Kidney (tissue), 14 donors: ENCODE data around the gene MLLT10. TPM values are rescaled to one million over a fixed set of nuclear protein-coding genes. Genes with fewer than 3 reads are reported as not detected.

Experiments used
- DNase-seq, 5 donors: peaks; one replicate each; pipeline ENCODE4 v3.0.0-alpha.2; 2013 to 2020
- FAIRE-seq: peaks from 2 replicates; lab custom pipeline; 2012; peaks lifted over from hg19 to GRCh38; lab: Jason Lieb, UNC
- H3K27ac ChIP-seq, 2 donors: one replicate each; pipeline ENCODE4 v1.7.0; 2013; ENCODE audit warnings: low read depth in 2 of 2, low read length in 2 of 2, inconsistent platforms in 1 of 2
- H3K27me3 ChIP-seq: one replicate; pipeline ENCODE4 v1.7.1; 2013; ENCODE audit warnings: low read length, inconsistent platforms; ENCODE audit not compliant: control insufficient read depth, insufficient read depth
- H3K36me3 ChIP-seq, 3 donors: one replicate each; pipeline versions ENCODE4 v1.7.0 to v1.7.1; 2013; ENCODE audit warnings: low read length in 3 of 3, control low read depth in 1 of 3, inconsistent platforms in 1 of 3; ENCODE audit not compliant: insufficient read depth in 3 of 3, control insufficient read depth in 2 of 3
- H3K4me1 ChIP-seq, 3 donors: one replicate each; pipeline versions ENCODE4 v1.7.0 to v1.7.1; 2013; ENCODE audit warnings: low read length in 3 of 3, inconsistent platforms in 1 of 3, low read depth in 1 of 3; ENCODE audit not compliant: control insufficient read depth in 2 of 3, insufficient read depth in 2 of 3
- H3K4me3 ChIP-seq, 3 donors: one replicate each; pipeline versions ENCODE4 v1.7.0 to v1.8.1; 2013; ENCODE audit warnings: low read length in 3 of 3, control low read depth in 1 of 3, inconsistent platforms in 1 of 3
- H3K9ac ChIP-seq, 3 donors: one replicate each; pipeline versions ENCODE4 v1.7.0 to v1.7.1; 2013; ENCODE audit warnings: low read length in 3 of 3, control low read depth in 1 of 3, inconsistent platforms in 1 of 3
- H3K9me3 ChIP-seq, 3 donors: one replicate each; pipeline versions ENCODE4 v1.7.0 to v1.7.1; 2013; ENCODE audit warnings: low read length in 3 of 3, control low read depth in 1 of 3, inconsistent platforms in 1 of 3; ENCODE audit not compliant: control insufficient read depth in 2 of 3, insufficient read depth in 1 of 3
- intact Hi-C: fragments of 100-400 bp; cut with DNase I; formaldehyde crosslinking; loops from one replicate; pipeline ENCODE4 v1.11.1; 2022
- polyA plus RNA-seq: library from polyadenylated mRNA; stranded (reverse); fragments of 350-450 nt; fragmentation: Illumina TruSeq; extraction: RNeasy Lipid Tissue Mini Kit (QIAGEN cat#74804); gene quantifications from one replicate; pipeline ENCODE4 v1.2.3, GENCODE V29; 2014; ENCODE audit warnings: low read depth, low replicate concordance; ENCODE audit not compliant: insufficient read depth
- total RNA-seq: library from RNA; stranded (reverse); fragmentation: NEBNext Ultra II Directional; extraction: Animal tissue kit (Norgen Biotek cat#: 25700); gene quantifications from one replicate; pipeline ENCODE4 v1.2.1, GENCODE V29; 2021
- TF ChIP-seq, protein P1 (sequence below): IDR thresholded peaks from 3 replicates; pipeline ENCODE4 v1.5.1; 2012; ENCODE audit warnings: mild to moderate bottlenecking, moderate library complexity, borderline replicate concordance; ENCODE audit not compliant: insufficient read depth; ENCODE audit errors: extremely low read depth
- donor health status: control.
- donor health status: control.
- donor health status: control.
- donor health status: control.
- donor health status: control.
- donor health status: DM: yes; HTN: yes; CAD: no.
- donor health status: Normal renal cell carcinoma (clear cell type).

Gene MLLT10
- total and polyA plus RNA-seq, 2 donors from 2014 or later, result 11.0 to 54.2 TPM

DNA sequence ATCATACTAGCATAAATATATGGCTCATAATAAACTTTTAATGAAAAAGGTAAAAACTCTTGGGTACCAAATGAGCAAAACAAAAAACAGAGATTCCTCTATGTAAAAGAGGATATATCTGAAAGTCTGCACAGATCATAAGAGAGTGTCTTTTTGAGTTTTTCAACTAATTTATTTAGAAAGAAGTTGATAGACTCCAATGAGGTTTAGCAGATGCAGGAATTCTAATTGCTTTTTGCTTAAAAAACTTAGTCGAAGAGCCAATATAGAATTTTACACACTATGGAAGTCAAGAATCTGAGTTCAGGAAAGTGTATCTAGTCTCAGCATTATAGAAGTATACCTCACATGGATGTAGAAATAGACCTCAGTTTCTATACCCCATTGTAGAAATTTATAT, 3.4 kb upstream of the MLLT10 start:
- Histone ChIP-seq H3K9ac (no peak overlapping the region), H3K9me3 (no peaks in the 10 kb centered on the region), H3K27me3 (no peaks in the 10 kb centered on the region), H3K4me1 (peaks cover 0 to 12% (median 6%) of the 10 kb centered on the region in 3 donors), H3K27ac (no peak overlapping the region), H3K36me3 (no peaks in the 10 kb centered on the region), H3K4me3 (no peak overlapping the region)
- intact Hi-C loops, result no loop called here
- DNase-seq (peak in 2 of 5 donors; percentile 6 to 29), FAIRE-seq (no peak)
- TF ChIP-seq, protein P1, sequence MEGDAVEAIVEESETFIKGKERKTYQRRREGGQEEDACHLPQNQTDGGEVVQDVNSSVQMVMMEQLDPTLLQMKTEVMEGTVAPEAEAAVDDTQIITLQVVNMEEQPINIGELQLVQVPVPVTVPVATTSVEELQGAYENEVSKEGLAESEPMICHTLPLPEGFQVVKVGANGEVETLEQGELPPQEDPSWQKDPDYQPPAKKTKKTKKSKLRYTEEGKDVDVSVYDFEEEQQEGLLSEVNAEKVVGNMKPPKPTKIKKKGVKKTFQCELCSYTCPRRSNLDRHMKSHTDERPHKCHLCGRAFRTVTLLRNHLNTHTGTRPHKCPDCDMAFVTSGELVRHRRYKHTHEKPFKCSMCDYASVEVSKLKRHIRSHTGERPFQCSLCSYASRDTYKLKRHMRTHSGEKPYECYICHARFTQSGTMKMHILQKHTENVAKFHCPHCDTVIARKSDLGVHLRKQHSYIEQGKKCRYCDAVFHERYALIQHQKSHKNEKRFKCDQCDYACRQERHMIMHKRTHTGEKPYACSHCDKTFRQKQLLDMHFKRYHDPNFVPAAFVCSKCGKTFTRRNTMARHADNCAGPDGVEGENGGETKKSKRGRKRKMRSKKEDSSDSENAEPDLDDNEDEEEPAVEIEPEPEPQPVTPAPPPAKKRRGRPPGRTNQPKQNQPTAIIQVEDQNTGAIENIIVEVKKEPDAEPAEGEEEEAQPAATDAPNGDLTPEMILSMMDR, result no peak

DNA sequence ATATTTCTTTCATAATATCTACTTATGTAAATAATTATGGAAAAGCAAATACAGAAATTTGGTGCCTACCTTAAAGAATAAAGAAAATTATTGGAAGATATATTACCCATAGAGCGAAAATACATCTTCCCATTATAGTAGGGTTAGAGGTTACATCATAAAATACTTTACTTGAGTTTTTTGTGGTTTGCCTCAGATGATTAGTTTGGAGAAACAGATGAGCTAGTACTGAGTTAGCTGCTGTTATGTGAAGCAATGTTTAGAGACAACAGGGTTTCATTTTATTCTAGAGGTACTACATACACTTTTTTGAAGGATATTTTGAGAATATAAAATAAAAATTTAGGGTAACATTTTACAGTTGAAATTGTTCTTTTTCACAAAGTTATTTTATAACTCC, 2.9 kb upstream of the MLLT10 start:
- Histone ChIP-seq H3K9ac (no peak overlapping the region), H3K27ac (no peak overlapping the region), H3K27me3 (no peaks in the 10 kb centered on the region), H3K9me3 (no peaks in the 10 kb centered on the region), H3K36me3 (no peaks in the 10 kb centered on the region), H3K4me3 (no peak overlapping the region), H3K4me1 (peaks cover 0 to 12% (median 6%) of the 10 kb centered on the region in 3 donors)
- intact Hi-C loops, result no loop called here
- TF ChIP-seq, protein P1, result no peak
- FAIRE-seq (no peak), DNase-seq (peak in 1 of 5 donors; percentile 28)

- peak overlapping the region; percentile 65 to 87 (median 83) for H3K4me3 ChIP-seq
- intact Hi-C loops, result no loop called here
- H3K36me3 ChIP-seq, result peaks cover 0 to 3% (median 0%) of the 10 kb centered on the region in 3 donors
- DNase-seq (peak in 1 of 5 donors; percentile 16), FAIRE-seq (no peak)
- H3K9ac ChIP-seq, result peak overlapping the region; percentile 57 to 74 (median 73)
- H3K27ac ChIP-seq, result peak overlapping the region; percentile 94 to 97
- no peaks in the 10 kb centered on the region for H3K27me3 ChIP-seq
- TF ChIP-seq, protein P1, result no peak
- no peaks in the 10 kb centered on the region for H3K9me3 ChIP-seq
- H3K4me1 ChIP-seq, result peaks cover 0 to 12% (median 6%) of the 10 kb centered on the region in 3 donors
Measured at GRCh38 chr10:21532694-21533466, 1.2 kb upstream of the MLLT10 start.
